ENCODE data around the gene SUCO. TPM values are rescaled to one million over a fixed set of nuclear protein-coding genes. Genes with fewer than 3 reads are reported as not detected.

The SUCO gene
- total and polyA plus RNA-seq, 2 of the 8 experiments (the other 6 are each of a cell fraction or from before 2014, with no cell fraction given): 8.3 to 35.8 TPM

DNA sequence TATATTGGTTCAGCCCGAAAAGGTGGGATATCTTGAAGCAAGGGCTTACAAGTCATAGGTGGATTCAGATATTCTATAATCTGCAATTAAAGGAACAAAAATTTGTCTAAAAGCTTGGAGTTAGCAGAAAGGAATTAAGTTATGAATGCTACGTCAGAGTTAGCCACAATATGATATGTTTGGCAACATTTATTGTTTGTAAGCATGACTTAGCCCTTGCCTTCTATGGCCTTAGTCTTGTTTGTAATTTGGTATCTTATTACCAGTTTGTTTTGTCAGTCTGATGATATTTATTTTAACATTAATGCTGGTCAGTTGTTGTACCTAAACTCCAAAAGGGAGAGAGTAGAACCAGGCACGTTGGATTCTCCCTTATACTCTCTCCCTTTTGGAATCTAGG lies 43.1 kb upstream of the SUCO start:
- no peak for TF ChIP-seq HDAC2 (IDR thresholded peaks at IDR 0.05; ENCODE audit: borderline replicate concordance in 1 of 2, low read depth in 2 of 2, low read length in 2 of 2)
- TF ChIP-seq TEAD4 (IDR thresholded peaks at IDR 0.05; ENCODE audit: low read depth, low read length): no peak
- no peak for TF ChIP-seq CHD1 (IDR thresholded peaks at IDR 0.05; ENCODE audit: low read depth, low read length)
- TF ChIP-seq RNF2 (IDR thresholded peaks at IDR 0.05; ENCODE audit: borderline replicate concordance, low read depth, low read length, missing control alignments, poor library complexity, severe bottlenecking): no peak
- no peak for TF ChIP-seq CTBP2 (IDR thresholded peaks at IDR 0.05; ENCODE audit: borderline replicate concordance, insufficient read depth, insufficient read length, low read length)
- TF ChIP-seq, protein P1, sequence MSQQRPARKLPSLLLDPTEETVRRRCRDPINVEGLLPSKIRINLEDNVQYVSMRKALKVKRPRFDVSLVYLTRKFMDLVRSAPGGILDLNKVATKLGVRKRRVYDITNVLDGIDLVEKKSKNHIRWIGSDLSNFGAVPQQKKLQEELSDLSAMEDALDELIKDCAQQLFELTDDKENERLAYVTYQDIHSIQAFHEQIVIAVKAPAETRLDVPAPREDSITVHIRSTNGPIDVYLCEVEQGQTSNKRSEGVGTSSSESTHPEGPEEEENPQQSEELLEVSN (IDR thresholded peaks at IDR 0.05): no peak
- no peak for TF ChIP-seq FOSL1 (IDR thresholded peaks at IDR 0.05; ENCODE audit: insufficient read depth, low read depth, low read length)
- no peak for TF ChIP-seq EP300 (IDR thresholded peaks at IDR 0.05; ENCODE audit: borderline replicate concordance in 1 of 2, low read depth in 2 of 2, low read length in 2 of 2)
- TF ChIP-seq NRF1 (IDR thresholded peaks at IDR 0.05; ENCODE audit: low read depth, low read length): no peak
- TF ChIP-seq MAFK (IDR thresholded peaks at IDR 0.05; ENCODE audit: low read depth, low read length): no peak
- TF ChIP-seq BACH1 (IDR thresholded peaks at IDR 0.05; ENCODE audit: low read length): no peak
- Histone ChIP-seq H3K79me2 (ENCODE audit: control insufficient read depth in 1 of 2, insufficient read depth in 2 of 2, low read length in 2 of 2) (no peaks in the 10 kb centered on the region), H4K91ac (replicated peaks; ENCODE audit: insufficient read length, low read length) (no peak overlapping the region), H2BK12ac (ENCODE audit: low read depth, low read length) (no peak overlapping the region), H2AFZ (ENCODE audit: low read length) (no peak overlapping the region), H3K27ac (ENCODE audit: low read depth, low read length) (no peak overlapping the region), H3K56ac (replicated peaks; ENCODE audit: insufficient read length, low read depth, low read length) (no peak overlapping the region), H3K9ac (replicated peaks in 1 of 4; ENCODE audit: extremely low read depth in 1 of 4, low read depth in 3 of 4, low read length in 3 of 4) (no peak overlapping the region), H3K23ac (ENCODE audit: insufficient read length) (no peak overlapping the region), H4K5ac (ENCODE audit: insufficient read length, low read depth, low read length) (no peak overlapping the region), H3K4me3 (ENCODE audit: extremely low read depth in 1 of 4, insufficient read depth in 2 of 4, low read depth in 3 of 4, low read length in 4 of 4) (no peak overlapping the region), H3K18ac (ENCODE audit: extremely low read depth, low read length) (no peak overlapping the region), H4K20me1 (replicated peaks in 1 of 2; ENCODE audit: control insufficient read depth in 1 of 2, insufficient read depth in 2 of 2, low read length in 2 of 2) (no peaks in the 10 kb centered on the region), H2AK5ac (ENCODE audit: low read depth, low read length) (no peak overlapping the region), H3K4me2 (ENCODE audit: insufficient read depth in 1 of 2, low read depth in 2 of 2, low read length in 2 of 2) (no peak overlapping the region), H2BK120ac (replicated peaks; ENCODE audit: low read depth, low read length) (no peak overlapping the region), H3K9me3 (ENCODE audit: insufficient read depth in 2 of 2, low read depth in 1 of 2, low read length in 1 of 2) (no peaks in the 10 kb centered on the region), H3K79me1 (ENCODE audit: low read depth, low read length) (no peaks in the 10 kb centered on the region), H2BK5ac (ENCODE audit: low read depth, low read length) (no peak overlapping the region), H3K36me3 (ENCODE audit: control insufficient read depth in 2 of 4, insufficient read depth in 4 of 4, low read length in 3 of 4) (no peaks in the 10 kb centered on the region), H3K14ac (ENCODE audit: insufficient read length) (no peak overlapping the region), H2BK15ac (ENCODE audit: low read length) (no peak overlapping the region), H3K4me1 (replicated peaks in 1 of 4; ENCODE audit: control insufficient read depth in 3 of 4, insufficient read depth in 4 of 4, low read length in 3 of 4) (no peaks in the 10 kb centered on the region), H3K23me2 (ENCODE audit: low read depth, low read length) (no peaks in the 10 kb centered on the region), H2BK20ac (ENCODE audit: low read length) (no peak overlapping the region), H3K27me3 (replicated peaks in 1 of 4; ENCODE audit: control insufficient read depth in 3 of 4, extremely low read depth in 1 of 4, insufficient read depth in 3 of 4, low read length in 3 of 4) (no peaks in the 10 kb centered on the region), H4K8ac (ENCODE audit: extremely low read depth, insufficient read depth, low read length) (no peak overlapping the region), H3K4ac (replicated peaks; ENCODE audit: insufficient read length, low read depth, low read length) (no peak overlapping the region)
- WGBS, 2 experiments (ENCODE audit: extremely low coverage in 1 of 2, insufficient coverage in 1 of 2, insufficient read length in 1 of 2, insufficient replicate concordance in 2 of 2, low coverage in 1 of 2, low lambda C conversion rate in 2 of 2, missing lambda C conversion rate in 1 of 2): 92% methylated on average over 3 of the region's 3 CpGs; no CpG with 5 or more reads in 1 of the 2 experiments
- FAIRE-seq (no peak), DNase-seq (ENCODE audit: low read depth in 1 of 2, low spot score in 2 of 2) (no peak)
- ChIA-PET POLR2A (ENCODE audit: partially characterized antibody) (no interaction called here), CTCF (ENCODE audit: partially characterized antibody) (no interaction called here)
